OCI-LY1 (cell line): ENCODE results near the gene PAM16.

ENCODE experiments used
- EZH2 ChIP-seq: fragments of 200-600 bp; sonication (generic), shearing (Covaris generic); IDR thresholded peaks from 2 replicates; pipeline ENCODE4 v1.8.0; 2017; ENCODE audit warnings: borderline replicate concordance, mixed run types, mild to moderate bottlenecking, antibody characterized with exemption, low read length, moderate library complexity, mixed read lengths
- TF ChIP-seq, protein P1 (sequence below): fragments of 200-600 bp; sonication (generic), shearing (Covaris generic); IDR thresholded peaks from 2 replicates; pipeline ENCODE4 v1.5.1; 2017; ENCODE audit warnings: mild to moderate bottlenecking, antibody characterized with exemption, low read length, moderate library complexity, mixed read lengths

DNA sequence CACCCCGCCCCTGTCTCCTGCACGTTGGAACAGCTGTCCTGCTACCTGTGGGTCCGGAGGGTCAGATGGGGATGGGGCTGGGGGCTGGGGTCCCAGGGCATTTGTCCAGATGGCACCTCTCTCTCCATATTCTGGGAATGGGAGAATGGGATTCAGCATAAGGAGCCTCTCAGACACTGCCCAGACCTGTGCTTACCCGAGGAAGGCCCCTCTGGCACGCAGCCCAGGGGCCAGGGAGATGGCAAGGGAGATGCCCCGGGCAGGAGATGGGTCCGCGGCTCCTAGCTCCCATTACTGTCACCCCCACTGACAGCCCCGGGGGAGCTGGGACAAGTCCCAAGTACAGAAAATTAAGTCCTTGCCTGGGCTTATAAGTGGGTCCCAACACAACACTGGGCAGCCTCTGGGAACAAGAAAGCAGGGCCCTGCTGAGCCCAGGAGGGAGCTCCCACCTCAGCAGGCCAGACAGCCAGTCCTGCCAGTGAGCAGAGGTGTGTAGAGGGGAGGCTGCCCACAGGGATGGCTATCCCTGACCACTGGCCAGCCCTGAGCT lies 22.3 kb upstream of the PAM16 start:
- TF ChIP-seq, protein P1, sequence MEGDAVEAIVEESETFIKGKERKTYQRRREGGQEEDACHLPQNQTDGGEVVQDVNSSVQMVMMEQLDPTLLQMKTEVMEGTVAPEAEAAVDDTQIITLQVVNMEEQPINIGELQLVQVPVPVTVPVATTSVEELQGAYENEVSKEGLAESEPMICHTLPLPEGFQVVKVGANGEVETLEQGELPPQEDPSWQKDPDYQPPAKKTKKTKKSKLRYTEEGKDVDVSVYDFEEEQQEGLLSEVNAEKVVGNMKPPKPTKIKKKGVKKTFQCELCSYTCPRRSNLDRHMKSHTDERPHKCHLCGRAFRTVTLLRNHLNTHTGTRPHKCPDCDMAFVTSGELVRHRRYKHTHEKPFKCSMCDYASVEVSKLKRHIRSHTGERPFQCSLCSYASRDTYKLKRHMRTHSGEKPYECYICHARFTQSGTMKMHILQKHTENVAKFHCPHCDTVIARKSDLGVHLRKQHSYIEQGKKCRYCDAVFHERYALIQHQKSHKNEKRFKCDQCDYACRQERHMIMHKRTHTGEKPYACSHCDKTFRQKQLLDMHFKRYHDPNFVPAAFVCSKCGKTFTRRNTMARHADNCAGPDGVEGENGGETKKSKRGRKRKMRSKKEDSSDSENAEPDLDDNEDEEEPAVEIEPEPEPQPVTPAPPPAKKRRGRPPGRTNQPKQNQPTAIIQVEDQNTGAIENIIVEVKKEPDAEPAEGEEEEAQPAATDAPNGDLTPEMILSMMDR = no peak
- no peak for TF ChIP-seq EZH2
